Measurements from ENCODE around the gene COL13A1. TPM values are rescaled to one million over a fixed set of nuclear protein-coding genes. Genes with fewer than 3 reads are reported as not detected.

Gene COL13A1
- total RNA-seq, 4 donors from 2014 or later, result 0.30 to 2.0 (median 0.86) TPM

GRCh38 chr10:69891057-69891617 lies 89.4 kb downstream of the COL13A1 start:
- Histone ChIP-seq H3K27me3 (no peaks in the 10 kb centered on the region), H3K4me1 (no peaks in the 10 kb centered on the region), H3K9me3 (no peaks in the 10 kb centered on the region), H3K4me3 (no peak overlapping the region), H3K36me3 (no peaks in the 10 kb centered on the region), H3K27ac (no peak overlapping the region)
- TF ChIP-seq POLR2A (IDR thresholded peaks at IDR 0.05), result no peak
- no peak for TF ChIP-seq EP300 (IDR thresholded peaks at IDR 0.05)
- TF ChIP-seq CTCF (IDR thresholded peaks at IDR 0.05), result no peak
- WGBS, 2 donors, result 80 to 86% methylated on average over 9 of the region's 9 CpGs
- no peak for DNase-seq (ENCODE audit: low spot score in 2 of 2)

- no peak overlapping the region for H3K4me3 ChIP-seq
- H3K4me1 ChIP-seq, result no peaks in the 10 kb centered on the region
- DNase-seq (ENCODE audit: low spot score in 2 of 2), result no peak
- no peak for TF ChIP-seq CTCF (IDR thresholded peaks at IDR 0.05)
- no peak for TF ChIP-seq POLR2A (IDR thresholded peaks at IDR 0.05)
- TF ChIP-seq EP300 (IDR thresholded peaks at IDR 0.05), result no peak
- no peaks in the 10 kb centered on the region for H3K27me3 ChIP-seq
- H3K9me3 ChIP-seq, result no peaks in the 10 kb centered on the region
- no peak overlapping the region for H3K27ac ChIP-seq
- 63 to 64% methylated on average over 7 of the region's 7 CpGs for WGBS, 2 donors
- no peaks in the 10 kb centered on the region for H3K36me3 ChIP-seq
Measured at GRCh38 chr10:69892406-69892805, 90.7 kb downstream of the COL13A1 start.

- H3K4me1 ChIP-seq, result no peaks in the 10 kb centered on the region
- no peak overlapping the region for H3K4me3 ChIP-seq
- WGBS, 2 donors, result 76 to 80% methylated on average over 7 to 10 of the region's 10 CpGs
- H3K9me3 ChIP-seq, result no peaks in the 10 kb centered on the region
- H3K27ac ChIP-seq, result no peak overlapping the region
- no peak for TF ChIP-seq POLR2A (IDR thresholded peaks at IDR 0.05)
- no peak for TF ChIP-seq EP300 (IDR thresholded peaks at IDR 0.05)
- no peak for TF ChIP-seq CTCF (IDR thresholded peaks at IDR 0.05)
- H3K27me3 ChIP-seq, result no peaks in the 10 kb centered on the region
- DNase-seq (ENCODE audit: low spot score in 2 of 2), result no peak
- H3K36me3 ChIP-seq, result no peaks in the 10 kb centered on the region
Measured at GRCh38 chr10:69892816-69893215, 91.1 kb downstream of the COL13A1 start.

- no peaks in the 10 kb centered on the region for H3K9me3 ChIP-seq
- WGBS, 2 donors, result 81 to 83% methylated on average over 4 to 6 of the region's 6 CpGs
Measured at GRCh38 chr10:69893271-69893900, 91.7 kb downstream of the COL13A1 start.

More at GRCh38 chr10:69893271-69893900, 91.7 kb downstream of the COL13A1 start:
- Histone ChIP-seq H3K4me3 (no peak overlapping the region), H3K27me3 (no peaks in the 10 kb centered on the region), H3K4me1 (no peaks in the 10 kb centered on the region), H3K36me3 (no peaks in the 10 kb centered on the region), H3K27ac (no peak overlapping the region)
- no peak for DNase-seq (ENCODE audit: low spot score in 2 of 2)
- TF ChIP-seq CTCF (IDR thresholded peaks at IDR 0.05) (no peak), EP300 (IDR thresholded peaks at IDR 0.05) (no peak), POLR2A (IDR thresholded peaks at IDR 0.05) (no peak)
